Cardiac fibroblast (primary cell): ENCODE measurements around the gene NRSN2.
"Not testable (repeated sequence)": the region's sequence is repeated elsewhere in the genome, so short reads cannot be mapped to it uniquely, and the experiment has no call there.

Source experiments
- DNase-seq, 2 donors: peaks; one replicate each; pipeline versions ENCODE4 v3.0.0 to v3.0.0-alpha.2; 2010; ENCODE audit warnings: low read depth in 2 of 2
- H3K4me3 ChIP-seq, 2 donors: replicated peaks in 1 of 2; 1 replicate in 1 of 2; 2 replicates in 1 of 2; pipeline ENCODE4 v1.5.1; 2011; ENCODE audit warnings: low read depth in 2 of 2, low read length in 2 of 2, mild to moderate bottlenecking in 2 of 2, moderate library complexity in 1 of 2
- TF ChIP-seq, protein P1 (sequence below): IDR thresholded peaks from one replicate; pipeline ENCODE4 v1.5.1; 2011; ENCODE audit warnings: low read depth, mild to moderate bottlenecking, low read length, inconsistent platforms

The NRSN2 gene

GRCh38 chr20:385448-385847 is 38.5 kb downstream of the NRSN2 start:
- no peak overlapping the region for H3K4me3 ChIP-seq
- no peak for DNase-seq
- TF ChIP-seq, protein P1, sequence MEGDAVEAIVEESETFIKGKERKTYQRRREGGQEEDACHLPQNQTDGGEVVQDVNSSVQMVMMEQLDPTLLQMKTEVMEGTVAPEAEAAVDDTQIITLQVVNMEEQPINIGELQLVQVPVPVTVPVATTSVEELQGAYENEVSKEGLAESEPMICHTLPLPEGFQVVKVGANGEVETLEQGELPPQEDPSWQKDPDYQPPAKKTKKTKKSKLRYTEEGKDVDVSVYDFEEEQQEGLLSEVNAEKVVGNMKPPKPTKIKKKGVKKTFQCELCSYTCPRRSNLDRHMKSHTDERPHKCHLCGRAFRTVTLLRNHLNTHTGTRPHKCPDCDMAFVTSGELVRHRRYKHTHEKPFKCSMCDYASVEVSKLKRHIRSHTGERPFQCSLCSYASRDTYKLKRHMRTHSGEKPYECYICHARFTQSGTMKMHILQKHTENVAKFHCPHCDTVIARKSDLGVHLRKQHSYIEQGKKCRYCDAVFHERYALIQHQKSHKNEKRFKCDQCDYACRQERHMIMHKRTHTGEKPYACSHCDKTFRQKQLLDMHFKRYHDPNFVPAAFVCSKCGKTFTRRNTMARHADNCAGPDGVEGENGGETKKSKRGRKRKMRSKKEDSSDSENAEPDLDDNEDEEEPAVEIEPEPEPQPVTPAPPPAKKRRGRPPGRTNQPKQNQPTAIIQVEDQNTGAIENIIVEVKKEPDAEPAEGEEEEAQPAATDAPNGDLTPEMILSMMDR: no peak

DNA sequence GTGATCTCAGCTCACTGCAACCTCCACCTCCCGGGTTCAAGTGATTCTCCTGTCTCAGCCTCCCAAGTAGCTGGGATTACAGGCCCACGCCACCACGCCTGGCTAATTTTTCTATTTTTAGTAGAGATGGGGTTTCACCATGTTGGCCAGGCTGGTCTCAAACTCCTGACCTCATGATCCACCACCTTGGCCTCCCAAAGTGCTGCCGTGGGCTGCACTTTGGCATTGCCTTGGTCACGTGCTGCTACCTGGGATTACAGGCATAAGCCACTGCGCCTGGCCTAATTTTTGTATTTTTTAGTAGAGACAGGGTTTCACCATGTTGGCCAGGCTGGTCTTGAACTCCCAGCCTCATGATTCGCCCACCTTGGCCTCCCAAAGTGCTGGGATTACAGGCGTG is 39.7 kb downstream of the NRSN2 start:
- DNase-seq: not testable (repeated sequence)

DNA sequence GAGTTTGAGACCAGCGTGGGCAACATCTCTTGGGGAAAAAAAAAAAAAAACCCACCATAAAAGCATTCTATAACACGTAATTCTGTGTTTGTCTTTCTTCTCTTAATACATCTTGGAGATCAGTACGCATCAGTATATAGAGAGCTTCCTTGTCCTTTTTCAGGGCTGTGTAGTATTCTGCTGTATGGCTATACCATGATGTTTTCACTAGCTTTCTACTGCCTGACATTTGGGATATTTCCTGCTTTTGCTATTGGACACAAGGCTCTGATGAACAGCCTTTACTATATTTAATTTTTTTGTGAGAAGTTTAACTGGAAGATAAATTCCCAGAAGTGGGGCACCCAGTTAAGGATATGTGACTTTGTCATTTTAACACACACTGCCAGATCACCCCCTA is 40.6 kb downstream of the NRSN2 start:
- TF ChIP-seq, protein P1: no peak

More for the DNA sequence above, 39.7 kb downstream of the NRSN2 start:
- H3K4me3 ChIP-seq: not testable (repeated sequence)

GRCh38 chr20:388034-388994 is 41.4 kb downstream of the NRSN2 start:
- no peak for DNase-seq
- H3K4me3 ChIP-seq: no peak overlapping the region
- TF ChIP-seq, protein P1: no peak

More for the DNA sequence above, 40.6 kb downstream of the NRSN2 start:
- no peak overlapping the region for H3K4me3 ChIP-seq
- DNase-seq: no peak

DNA sequence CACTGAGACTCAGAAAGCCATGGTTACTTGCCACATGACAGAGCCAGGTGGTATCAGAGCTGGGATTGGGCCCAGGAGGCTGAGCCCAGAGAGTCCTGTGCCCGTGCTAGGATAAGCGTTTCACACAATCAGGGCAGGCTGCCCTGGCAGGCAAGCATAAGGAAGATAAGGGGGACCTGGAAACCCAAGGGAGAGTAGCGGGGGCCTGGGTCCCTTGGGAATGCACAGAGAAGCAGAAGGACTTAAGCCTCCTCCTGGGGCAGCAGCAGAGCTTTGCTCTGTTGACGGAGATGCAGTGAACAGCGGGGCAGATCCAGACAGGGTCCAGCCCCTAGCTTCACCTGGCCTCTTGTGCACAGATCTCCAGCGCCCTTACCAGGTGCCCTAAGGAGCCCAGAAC is 42.3 kb downstream of the NRSN2 start:
- DNase-seq: no peak
- H3K4me3 ChIP-seq: no peak overlapping the region
- TF ChIP-seq, protein P1: no peak

DNA sequence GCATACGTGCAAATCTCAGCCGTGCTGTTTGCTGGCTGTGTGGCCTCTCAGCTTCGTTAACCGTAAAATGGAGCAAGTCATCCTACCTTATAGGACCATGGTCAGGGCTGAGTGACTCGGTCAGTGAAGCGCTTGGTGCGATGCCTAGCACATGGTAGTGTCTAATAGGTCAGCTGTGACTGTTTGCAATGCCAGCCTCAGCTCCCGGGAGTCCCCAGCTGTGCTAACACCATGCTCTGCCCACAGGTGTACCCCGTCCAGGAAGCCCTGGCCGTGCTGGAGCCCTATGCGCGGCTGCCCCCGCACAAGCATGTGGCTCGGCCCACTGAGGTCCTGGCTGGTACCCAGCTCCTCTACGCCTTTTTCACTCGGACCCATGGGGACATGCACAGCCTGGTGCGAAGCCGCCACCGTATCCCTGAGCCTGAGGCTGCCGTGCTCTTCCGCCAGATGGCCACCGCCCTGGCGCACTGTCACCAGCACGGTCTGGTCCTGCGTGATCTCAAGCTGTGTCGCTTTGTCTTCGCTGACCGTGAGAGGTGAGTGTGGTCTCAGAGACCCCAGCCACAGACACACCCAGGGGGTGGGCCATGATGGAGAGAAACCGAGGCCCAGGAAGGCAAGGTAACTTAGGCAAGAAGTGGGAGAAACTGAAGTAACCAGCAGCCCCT is 44.3 kb downstream of the NRSN2 start:
- no peak for DNase-seq
- TF ChIP-seq, protein P1: no peak
- no peak overlapping the region for H3K4me3 ChIP-seq

- DNase-seq, H3K4me3 ChIP-seq: not testable (repeated sequence)
Measured at GRCh38 chr20:393296-393695, 46.4 kb downstream of the NRSN2 start.
